Caki2 (cell line): ENCODE data around the gene GNG2. TPM values are rescaled to one million over a fixed set of nuclear protein-coding genes. Genes with fewer than 3 reads are reported as not detected.

Source experiments
- DNase-seq: peaks from one replicate; pipeline ENCODE4 v3.0.0-alpha.2; 2015; ENCODE audit warnings: low read depth
- in situ Hi-C: cut with HindIII; loops from 2 replicates; pipeline ENCODE4 v1.10.0; 2016; ENCODE audit warnings: low sequenced_read_pairs, low pct_unique_long_range_greater_than_20kb, mixed read lengths
- total RNA-seq: library from RNA; depleted of rRNA; stranded (reverse); fragments of >200 nt; shearing (Covaris generic); gene quantifications from 2 replicates; pipeline ENCODE4 v1.2.3, GENCODE V29; 2014; ENCODE audit warnings: low replicate concordance; rRNA removed

Gene GNG2
- total RNA-seq, 1 experiment from 2014 or later, result not detected

GRCh38 chr14:52005625-52006024, 145.2 kb downstream of the GNG2 start:
- no peak for DNase-seq

GRCh38 chr14:52006361-52006760, 145.9 kb downstream of the GNG2 start:
- in situ Hi-C loops, result no loop called here
- DNase-seq, result no peak

More at GRCh38 chr14:52005625-52006024, 145.2 kb downstream of the GNG2 start:
- in situ Hi-C loops, result no loop called here

DNA sequence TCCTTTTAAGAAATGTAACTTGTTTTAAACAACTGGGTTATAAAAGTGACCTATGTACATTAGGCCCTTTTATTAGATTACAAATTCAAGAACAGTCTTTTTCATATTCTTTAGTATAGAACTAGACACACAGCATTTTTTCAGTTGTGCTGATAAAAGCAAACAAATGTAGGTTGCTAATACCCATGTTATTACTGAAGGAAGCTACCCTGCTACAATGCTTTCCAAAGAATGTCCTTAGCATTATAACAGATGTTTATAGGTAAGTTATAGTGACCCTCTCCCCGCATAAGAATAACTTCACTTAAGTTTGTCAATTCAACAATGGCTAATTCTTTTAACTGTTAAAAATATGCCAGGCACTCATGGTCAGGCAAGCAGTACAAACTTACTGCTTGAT, 146.8 kb downstream of the GNG2 start:
- in situ Hi-C loops, result no loop called here
- no peak for DNase-seq

GRCh38 chr14:52007637-52008036, 147.2 kb downstream of the GNG2 start:
- no peak for DNase-seq
- in situ Hi-C loops, result no loop called here

DNA sequence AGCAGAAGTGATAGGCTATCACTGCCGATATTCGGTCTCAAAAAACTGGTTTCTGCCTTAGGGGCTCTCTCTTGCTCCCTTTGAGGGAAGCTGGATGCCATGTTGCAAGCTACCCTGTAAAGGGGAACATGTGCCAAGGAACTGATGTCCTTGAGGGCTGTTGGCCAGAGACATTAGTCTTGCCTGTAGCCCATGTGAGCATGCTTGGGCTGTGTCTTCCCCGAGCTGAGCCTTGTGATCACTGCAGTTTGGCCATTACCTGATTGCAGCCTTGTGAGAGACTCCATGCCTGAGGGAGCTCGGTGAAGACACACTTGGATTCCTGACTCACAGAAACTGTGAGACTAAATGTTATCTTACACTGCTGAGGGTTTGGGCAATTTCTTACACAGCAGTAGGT, 147.7 kb downstream of the GNG2 start:
- DNase-seq, result no peak
- in situ Hi-C loops, result no loop called here

DNA sequence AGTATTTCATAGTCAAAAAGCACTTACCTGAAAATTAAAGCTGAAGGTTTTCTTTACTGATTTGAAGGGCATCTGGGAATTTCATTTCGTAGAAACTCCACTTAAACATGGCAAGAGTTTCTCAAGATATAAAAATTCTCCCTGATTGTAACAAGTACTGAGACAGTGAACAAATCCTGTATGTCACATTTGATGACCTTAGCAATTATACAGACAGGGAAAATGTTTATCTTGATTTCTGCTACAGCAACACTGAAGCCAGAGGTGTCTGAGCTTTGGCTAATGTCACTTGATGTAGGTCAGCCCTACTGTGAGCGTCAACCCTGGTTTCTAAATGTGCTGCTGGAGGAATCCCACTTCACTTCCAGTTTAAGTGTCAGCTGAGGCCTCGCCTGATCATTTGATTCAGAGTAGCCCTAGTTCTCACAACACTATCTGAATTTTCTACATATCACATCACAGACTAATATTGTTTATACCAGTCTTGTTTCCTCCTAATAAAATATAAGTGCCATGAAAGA, 149.8 kb downstream of the GNG2 start:
- no peak for DNase-seq
- in situ Hi-C loops, result no loop called here

- in situ Hi-C loops, result no loop called here
- no peak for DNase-seq
Measured at GRCh38 chr14:52011523-52011922, 151.1 kb downstream of the GNG2 start.

DNA sequence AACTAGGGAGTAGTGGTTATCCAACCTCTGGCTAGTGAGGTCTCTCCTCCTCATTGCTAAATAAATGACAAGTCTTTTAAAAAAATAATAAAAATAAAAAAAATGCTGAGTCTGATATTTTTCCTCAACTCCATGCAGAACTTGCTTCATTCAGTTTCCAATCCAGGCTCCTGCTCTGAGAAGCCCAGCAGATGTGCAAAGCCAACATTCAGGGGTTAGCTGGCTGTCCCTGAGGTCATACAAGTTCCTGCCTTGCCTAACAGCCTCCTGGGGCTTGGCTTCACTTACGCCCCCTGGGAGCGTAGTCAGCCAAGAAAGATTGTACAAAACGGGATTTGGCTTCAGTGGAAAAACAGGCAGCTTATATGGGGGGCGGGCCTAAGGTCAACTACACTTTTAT, 152.2 kb downstream of the GNG2 start:
- DNase-seq, result no peak
- in situ Hi-C loops, result no loop called here

- DNase-seq, result no peak
- in situ Hi-C loops, result no loop called here
Measured at GRCh38 chr14:52013984-52014600, 153.7 kb downstream of the GNG2 start.

- in situ Hi-C loops, result no loop called here
- DNase-seq, result no peak
Measured at GRCh38 chr14:52014601-52015267, 154.3 kb downstream of the GNG2 start.

DNA sequence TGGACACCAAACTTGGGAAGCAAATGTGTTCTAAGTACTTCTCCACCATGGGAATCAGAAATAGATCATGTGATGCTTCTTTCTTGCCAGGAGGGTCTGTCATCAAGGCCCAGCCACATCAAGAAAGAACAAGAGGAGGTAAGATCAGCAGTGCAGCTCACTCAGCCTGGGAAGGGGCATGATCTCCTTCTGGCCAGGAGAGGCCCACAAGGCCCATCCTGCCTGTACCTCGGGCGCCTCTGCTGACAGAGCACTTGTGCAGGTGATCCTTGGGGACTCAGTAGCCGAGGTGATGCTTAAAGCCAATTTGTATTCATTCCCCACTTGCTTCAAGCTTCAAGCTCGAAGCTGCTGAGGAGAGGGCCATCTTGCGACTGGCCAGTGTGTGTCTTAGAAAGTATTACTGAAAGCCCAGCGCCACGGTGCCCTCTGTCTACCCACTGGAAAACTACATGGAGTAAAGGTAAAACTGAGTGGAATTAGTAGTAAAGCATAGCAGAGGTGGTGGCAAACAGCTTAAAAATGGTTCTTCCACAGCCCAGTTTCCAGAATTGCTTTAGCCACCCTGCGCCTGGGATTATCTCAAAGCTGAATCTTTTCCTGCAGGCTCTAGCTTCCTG, 155.1 kb downstream of the GNG2 start:
- DNase-seq, result no peak
- in situ Hi-C loops, result no loop called here

DNA sequence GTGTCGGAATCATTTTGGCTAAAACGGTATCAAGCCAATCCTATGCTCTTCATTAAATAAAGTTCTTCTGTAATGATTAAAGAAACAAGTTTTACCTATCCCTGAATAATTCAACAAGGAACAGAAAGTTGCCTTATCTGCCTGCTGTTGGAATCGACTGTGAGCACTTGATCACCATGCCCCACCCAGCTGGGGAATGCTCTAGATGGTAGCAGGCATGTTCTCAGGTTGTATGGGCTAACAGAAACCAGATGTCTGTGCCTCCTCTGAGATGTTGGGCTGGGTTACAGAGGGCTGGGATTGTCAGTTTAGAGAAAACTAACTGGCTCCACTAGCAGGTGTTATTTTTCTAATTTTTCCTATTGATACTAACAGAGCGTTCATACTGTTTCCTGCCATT, 157.8 kb downstream of the GNG2 start:
- in situ Hi-C loops, result no loop called here
- DNase-seq, result no peak

- in situ Hi-C loops, result no loop called here
- DNase-seq, result no peak
Measured at GRCh38 chr14:52018970-52019369, 158.6 kb downstream of the GNG2 start.

Other genes with a start within 250 kb of the GNG2 start
- 11.9 and 33.9 TPM in 2 replicates for gene FRMD6, start 208.7 kb upstream of the GNG2 start, total RNA-seq
- 82.2 and 112 TPM in 2 replicates for gene RTRAF, start 128.9 kb downstream of the GNG2 start, total RNA-seq
- 6.2 and 6.4 TPM in 2 replicates for gene NID2, start 208.4 kb downstream of the GNG2 start, total RNA-seq